ENCODE results near the gene HAAO. TPM values are rescaled to one million over a fixed set of nuclear protein-coding genes. Genes with fewer than 3 reads are reported as not detected.

The HAAO gene
- total and polyA plus RNA-seq, 2 of the 8 experiments (the other 6 are each of a cell fraction or from before 2014, with no cell fraction given): 2.5 to 7.0 TPM

DNA sequence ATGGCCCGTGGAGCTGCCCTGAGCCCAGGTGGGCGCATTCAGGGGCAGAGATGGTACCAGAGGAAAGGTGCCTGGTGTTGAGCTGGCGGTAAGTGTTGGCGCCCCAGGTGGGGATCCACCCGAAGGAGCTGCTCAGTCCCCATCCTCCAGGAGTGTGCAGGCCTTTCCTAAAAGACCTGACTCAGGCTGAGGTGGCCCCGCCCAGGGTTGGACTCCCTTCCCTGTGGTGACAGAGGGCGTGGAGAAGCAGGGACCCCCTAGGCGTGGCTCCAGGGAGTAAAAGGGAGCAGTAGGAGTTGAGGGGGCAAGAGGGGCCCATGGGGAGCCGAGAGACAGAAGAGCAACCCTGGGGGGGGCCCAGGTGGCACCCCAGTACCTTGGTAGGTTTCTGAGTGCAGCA is 30.8 kb downstream of the HAAO start:
- no peak overlapping the region for H4K91ac ChIP-seq (replicated peaks; ENCODE audit: insufficient read length, low read length)
- H4K5ac ChIP-seq (ENCODE audit: insufficient read length, low read depth, low read length): no peak overlapping the region
- H3K36me3 ChIP-seq (ENCODE audit: control insufficient read depth in 2 of 4, insufficient read depth in 4 of 4, low read length in 3 of 4): no peaks in the 10 kb centered on the region; a peak in 2 of 8 replicates
- H4K20me1 ChIP-seq (replicated peaks in 1 of 2; ENCODE audit: control insufficient read depth in 1 of 2, insufficient read depth in 2 of 2, low read length in 2 of 2): no peaks in the 10 kb centered on the region
- H3K23ac ChIP-seq (ENCODE audit: insufficient read length): no peak overlapping the region
- H2BK20ac ChIP-seq (ENCODE audit: low read length): no peak overlapping the region
- no peak overlapping the region for H3K4me3 ChIP-seq (ENCODE audit: extremely low read depth in 1 of 4, insufficient read depth in 2 of 4, low read depth in 3 of 4, low read length in 4 of 4)
- no peaks in the 10 kb centered on the region; the same call in 1 of the 2 replicates for H3K79me1 ChIP-seq (ENCODE audit: low read depth, low read length)
- no peak overlapping the region; the same call in 1 of the 2 replicates for H3K27ac ChIP-seq (ENCODE audit: low read depth, low read length)
- CTCF ChIA-PET (ENCODE audit: partially characterized antibody): interaction anchor here (0.9 kb wide), 1 partner anchor 10 kb away, joined by 3 read pairs; no protein-coding TSS in a partner anchor
- no peaks in the 10 kb centered on the region for H3K9me3 ChIP-seq (ENCODE audit: insufficient read depth in 2 of 2, low read depth in 1 of 2, low read length in 1 of 2)
- DNase-seq (ENCODE audit: low read depth in 1 of 2, low spot score in 2 of 2) (no peak), FAIRE-seq (no peak)
- no peaks in the 10 kb centered on the region for H3K23me2 ChIP-seq (ENCODE audit: low read depth, low read length)
- no peak overlapping the region for H3K56ac ChIP-seq (replicated peaks; ENCODE audit: insufficient read length, low read depth, low read length)
- no peak overlapping the region for H2BK120ac ChIP-seq (replicated peaks; ENCODE audit: low read depth, low read length)
- no peak overlapping the region for H2BK15ac ChIP-seq (ENCODE audit: low read length)
- H2AFZ ChIP-seq (ENCODE audit: low read length): no peak overlapping the region
- H2AK5ac ChIP-seq (ENCODE audit: low read depth, low read length): 0 out of 2 replicates have a peak overlapping the region, but pooled peaks have one; percentile 19
- no peak overlapping the region for H4K8ac ChIP-seq (ENCODE audit: extremely low read depth, insufficient read depth, low read length)
- no peak overlapping the region for H3K4ac ChIP-seq (replicated peaks; ENCODE audit: insufficient read length, low read depth, low read length)
- WGBS, 2 experiments (ENCODE audit: extremely low coverage in 1 of 2, insufficient coverage in 1 of 2, insufficient read length in 1 of 2, insufficient replicate concordance in 2 of 2, low coverage in 1 of 2, low lambda C conversion rate in 2 of 2, missing lambda C conversion rate in 1 of 2): 87% methylated on average over 9 of the region's 9 CpGs; no CpG with 5 or more reads in 1 of the 2 experiments
- H3K14ac ChIP-seq (ENCODE audit: insufficient read length): no peak overlapping the region
- no peaks in the 10 kb centered on the region for H3K79me2 ChIP-seq (ENCODE audit: control insufficient read depth in 1 of 2, insufficient read depth in 2 of 2, low read length in 2 of 2)
- H3K4me2 ChIP-seq (ENCODE audit: insufficient read depth in 1 of 2, low read depth in 2 of 2, low read length in 2 of 2): no peak overlapping the region
- H3K18ac ChIP-seq (ENCODE audit: extremely low read depth, low read length): no peak overlapping the region
- H3K9ac ChIP-seq (replicated peaks in 1 of 4; ENCODE audit: extremely low read depth in 1 of 4, low read depth in 3 of 4, low read length in 3 of 4): no peak overlapping the region
- H2BK5ac ChIP-seq (ENCODE audit: low read depth, low read length): 0 out of 2 replicates have a peak overlapping the region, but pooled peaks have one; percentile 66
- H3K27me3 ChIP-seq (replicated peaks in 1 of 4; ENCODE audit: control insufficient read depth in 3 of 4, extremely low read depth in 1 of 4, insufficient read depth in 3 of 4, low read length in 3 of 4): no peaks in the 10 kb centered on the region
- POLR2A ChIA-PET (ENCODE audit: partially characterized antibody): interaction anchor here (1.9 kb wide), 1 partner anchor 9 kb away, joined by 4 read pairs; no protein-coding TSS in a partner anchor
- TF ChIP-seq GABPA (IDR thresholded peaks at IDR 0.05; ENCODE audit: borderline replicate concordance, insufficient read depth, low read length): no peak
- TF ChIP-seq KDM4A (IDR thresholded peaks at IDR 0.05; ENCODE audit: low read depth, low read length, severe bottlenecking): no peak
- no peak for TF ChIP-seq JUND (IDR thresholded peaks at IDR 0.05; ENCODE audit: low read length)
- no peak for TF ChIP-seq HDAC6 (IDR thresholded peaks at IDR 0.05; ENCODE audit: low read depth, low read length)
- TF ChIP-seq EP300 (IDR thresholded peaks at IDR 0.05; ENCODE audit: borderline replicate concordance in 1 of 2, low read depth in 2 of 2, low read length in 2 of 2): no peak
- H2BK12ac ChIP-seq (ENCODE audit: low read depth, low read length): no peak overlapping the region
- peaks cover 0 to 3% (median 0%) of the 10 kb centered on the region in 4 experiments; a peak in 1 of 7 replicates for H3K4me1 ChIP-seq (replicated peaks in 1 of 4; ENCODE audit: control insufficient read depth in 3 of 4, insufficient read depth in 4 of 4, low read length in 3 of 4)

Data from H1 (cell line).